ENCODE data around the gene SPRY2. TPM values are rescaled to one million over a fixed set of nuclear protein-coding genes. Genes with fewer than 3 reads are reported as not detected.

The SPRY2 gene
- total RNA-seq, 4 donors from 2014 or later: 23.0 to 39.5 (median 35.2) TPM

DNA sequence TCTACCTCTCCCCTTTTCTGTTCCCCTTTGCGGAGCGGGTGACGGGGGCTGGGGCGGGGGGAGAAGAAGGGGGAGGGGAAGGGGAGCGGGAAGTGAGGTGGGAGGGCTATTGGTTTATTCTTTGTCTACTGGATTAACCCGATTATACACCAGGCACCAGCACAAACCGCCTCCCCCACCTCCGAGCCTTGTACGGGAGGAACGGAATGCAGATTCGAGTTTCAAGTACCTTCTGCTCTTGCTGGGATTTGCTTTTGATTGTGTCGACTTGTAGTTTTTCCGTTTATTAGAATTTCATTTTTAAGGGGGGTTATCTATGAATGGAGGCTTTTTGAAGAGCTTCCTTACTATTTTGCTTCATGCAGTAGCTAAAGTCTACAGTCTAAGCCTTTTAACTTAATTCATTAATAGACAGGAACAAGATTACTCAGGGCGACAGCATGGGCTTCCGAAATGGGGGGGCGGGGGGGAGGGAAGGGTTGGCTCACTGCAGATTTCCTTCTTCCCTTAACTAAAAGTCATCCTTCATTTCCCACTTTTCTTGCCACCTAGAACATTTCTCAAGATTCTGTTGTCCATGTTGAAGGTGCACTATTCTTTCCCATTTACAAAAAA is 937 bp upstream of the SPRY2 start:
- DNase-seq (ENCODE audit: low spot score in 2 of 2): peak in 1 of 2 donors; percentile 68
- TF ChIP-seq POLR2A (IDR thresholded peaks at IDR 0.05) (no peak), EP300 (IDR thresholded peaks at IDR 0.05) (no peak), POLR2AphosphoS5 (IDR thresholded peaks at IDR 0.05) (no peak)
- TF ChIP-seq, protein P1, sequence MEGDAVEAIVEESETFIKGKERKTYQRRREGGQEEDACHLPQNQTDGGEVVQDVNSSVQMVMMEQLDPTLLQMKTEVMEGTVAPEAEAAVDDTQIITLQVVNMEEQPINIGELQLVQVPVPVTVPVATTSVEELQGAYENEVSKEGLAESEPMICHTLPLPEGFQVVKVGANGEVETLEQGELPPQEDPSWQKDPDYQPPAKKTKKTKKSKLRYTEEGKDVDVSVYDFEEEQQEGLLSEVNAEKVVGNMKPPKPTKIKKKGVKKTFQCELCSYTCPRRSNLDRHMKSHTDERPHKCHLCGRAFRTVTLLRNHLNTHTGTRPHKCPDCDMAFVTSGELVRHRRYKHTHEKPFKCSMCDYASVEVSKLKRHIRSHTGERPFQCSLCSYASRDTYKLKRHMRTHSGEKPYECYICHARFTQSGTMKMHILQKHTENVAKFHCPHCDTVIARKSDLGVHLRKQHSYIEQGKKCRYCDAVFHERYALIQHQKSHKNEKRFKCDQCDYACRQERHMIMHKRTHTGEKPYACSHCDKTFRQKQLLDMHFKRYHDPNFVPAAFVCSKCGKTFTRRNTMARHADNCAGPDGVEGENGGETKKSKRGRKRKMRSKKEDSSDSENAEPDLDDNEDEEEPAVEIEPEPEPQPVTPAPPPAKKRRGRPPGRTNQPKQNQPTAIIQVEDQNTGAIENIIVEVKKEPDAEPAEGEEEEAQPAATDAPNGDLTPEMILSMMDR (IDR thresholded peaks at IDR 0.05): no peak
- under 1% methylated on average over 16 of the region's 16 CpGs for WGBS
- H3K27ac ChIP-seq: peak overlapping the region; percentile 94
- peaks cover 17% of the 10 kb centered on the region for H3K4me1 ChIP-seq
- peak overlapping the region; percentile 92 for H3K4me3 ChIP-seq
- H3K27me3 ChIP-seq: no peaks in the 10 kb centered on the region
- no peaks in the 10 kb centered on the region for H3K9me3 ChIP-seq
- no peaks in the 10 kb centered on the region for H3K36me3 ChIP-seq

DNA sequence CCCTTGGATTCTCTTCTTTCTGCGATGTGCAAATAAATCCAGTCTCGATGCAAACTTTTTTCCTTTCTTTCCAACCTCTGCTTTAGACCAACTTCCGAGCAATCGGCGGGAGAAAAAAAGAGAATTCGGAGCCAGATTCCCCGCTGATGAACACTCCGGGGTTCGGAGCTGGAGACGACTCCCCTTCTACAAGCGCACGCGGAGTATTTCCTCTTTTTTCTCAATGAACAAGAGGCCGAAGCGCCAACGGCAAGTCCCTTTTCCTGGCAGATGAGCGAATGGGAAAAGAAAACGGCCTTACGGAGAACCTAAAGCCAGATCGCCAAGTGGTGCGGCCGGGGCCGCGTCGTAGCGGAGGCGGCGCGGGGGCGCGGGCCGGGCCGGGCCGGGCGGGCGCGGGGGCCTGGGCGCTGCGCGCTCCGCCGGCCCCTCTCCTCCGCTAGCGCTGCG is 250 bp downstream of the SPRY2 start:
- Histone ChIP-seq H3K36me3 (no peaks in the 10 kb centered on the region), H3K27ac (peak overlapping the region; percentile 94), H3K9me3 (no peaks in the 10 kb centered on the region), H3K4me3 (peak overlapping the region; percentile 92), H3K4me1 (peaks cover 28% of the 10 kb centered on the region), H3K27me3 (no peaks in the 10 kb centered on the region)
- WGBS: under 1% methylated on average over 21 of the region's 45 CpGs
- peak in 1 of 2 donors; percentile 65 for DNase-seq (ENCODE audit: low spot score in 2 of 2)
- TF ChIP-seq POLR2AphosphoS5 (IDR thresholded peaks at IDR 0.05) (no peak), POLR2A (IDR thresholded peaks at IDR 0.05) (no peak), EP300 (IDR thresholded peaks at IDR 0.05) (no peak)
- TF ChIP-seq, protein P1 (IDR thresholded peaks at IDR 0.05): no peak

DNA sequence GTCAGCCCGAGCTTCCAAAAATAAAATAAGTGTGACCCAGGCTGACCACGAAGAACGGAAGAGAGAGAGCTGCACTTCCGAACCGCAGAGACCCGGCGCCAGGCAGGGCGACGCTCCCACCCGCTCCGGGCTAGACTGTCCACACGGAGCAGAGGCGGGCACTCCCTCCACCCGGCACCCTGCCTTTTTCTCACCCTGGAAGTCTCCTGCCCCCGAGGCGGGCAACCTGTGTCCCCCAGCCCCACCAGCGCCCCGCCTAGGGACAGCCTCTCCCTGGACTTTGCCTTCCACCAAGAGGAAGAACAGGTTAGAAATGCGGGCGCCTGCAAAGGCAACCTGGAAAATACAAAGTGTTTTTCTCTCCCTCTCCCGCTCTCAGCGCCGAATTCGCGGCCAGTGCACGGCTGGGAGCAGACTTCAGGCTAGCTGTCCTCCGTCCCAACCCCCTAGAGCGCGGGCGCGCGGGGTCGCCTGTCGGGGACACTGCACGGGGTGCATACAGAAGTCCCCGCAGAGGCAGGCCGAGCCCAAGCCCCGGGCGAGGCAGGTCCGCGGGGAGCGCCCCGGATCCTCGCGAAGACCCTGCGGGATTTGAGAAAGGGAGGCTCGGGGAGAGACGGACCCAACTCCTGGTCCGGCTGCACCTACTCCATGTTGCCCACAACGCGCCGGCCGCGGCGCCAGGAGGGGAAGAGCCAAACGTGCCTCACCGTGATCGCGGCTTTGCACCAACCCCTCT is 845 bp downstream of the SPRY2 start:
- H3K27me3 ChIP-seq: no peaks in the 10 kb centered on the region
- peak overlapping the region; percentile 92 for H3K4me3 ChIP-seq
- under 1% methylated on average over 54 of the region's 59 CpGs for WGBS
- peak in 1 of 3 donors; percentile 29 for TF ChIP-seq POLR2AphosphoS5 (IDR thresholded peaks at IDR 0.05)
- no peak for TF ChIP-seq EP300 (IDR thresholded peaks at IDR 0.05)
- H3K4me1 ChIP-seq: peaks cover 34% of the 10 kb centered on the region
- no peaks in the 10 kb centered on the region for H3K36me3 ChIP-seq
- peak; percentile 74 to 82 for DNase-seq (ENCODE audit: low spot score in 2 of 2)
- peak overlapping the region; percentile 94 for H3K27ac ChIP-seq
- H3K9me3 ChIP-seq: no peaks in the 10 kb centered on the region

DNA sequence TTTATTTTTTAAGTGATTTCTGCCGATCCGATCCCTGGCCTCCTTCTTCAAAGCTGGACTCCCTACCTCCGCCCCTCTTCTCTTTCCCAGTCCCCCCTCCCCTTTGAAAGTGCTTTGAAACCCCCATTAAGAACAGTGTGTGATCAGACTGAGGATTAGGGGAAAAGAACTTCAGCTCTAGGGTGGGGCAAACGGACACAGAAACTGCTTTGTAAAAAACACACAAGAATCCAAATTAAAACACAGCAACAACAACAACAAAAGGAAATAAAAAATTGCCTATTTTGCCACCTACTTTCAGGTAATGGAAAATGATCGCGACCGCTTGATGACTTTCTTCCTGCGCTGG is 1.4 kb downstream of the SPRY2 start:
- Histone ChIP-seq H3K9me3 (no peaks in the 10 kb centered on the region), H3K4me3 (peak overlapping the region; percentile 92), H3K27me3 (no peaks in the 10 kb centered on the region), H3K4me1 (peaks cover 40% of the 10 kb centered on the region), H3K36me3 (no peaks in the 10 kb centered on the region), H3K27ac (peak overlapping the region; percentile 94)
- DNase-seq (ENCODE audit: low spot score in 2 of 2): no peak
- no peak for TF ChIP-seq POLR2A (IDR thresholded peaks at IDR 0.05)
- no peak for TF ChIP-seq EP300 (IDR thresholded peaks at IDR 0.05)
- TF ChIP-seq POLR2AphosphoS5 (IDR thresholded peaks at IDR 0.05): no peak
- TF ChIP-seq, protein P1 (IDR thresholded peaks at IDR 0.05): no peak
- WGBS: under 1% methylated on average over 8 of the region's 8 CpGs

DNA sequence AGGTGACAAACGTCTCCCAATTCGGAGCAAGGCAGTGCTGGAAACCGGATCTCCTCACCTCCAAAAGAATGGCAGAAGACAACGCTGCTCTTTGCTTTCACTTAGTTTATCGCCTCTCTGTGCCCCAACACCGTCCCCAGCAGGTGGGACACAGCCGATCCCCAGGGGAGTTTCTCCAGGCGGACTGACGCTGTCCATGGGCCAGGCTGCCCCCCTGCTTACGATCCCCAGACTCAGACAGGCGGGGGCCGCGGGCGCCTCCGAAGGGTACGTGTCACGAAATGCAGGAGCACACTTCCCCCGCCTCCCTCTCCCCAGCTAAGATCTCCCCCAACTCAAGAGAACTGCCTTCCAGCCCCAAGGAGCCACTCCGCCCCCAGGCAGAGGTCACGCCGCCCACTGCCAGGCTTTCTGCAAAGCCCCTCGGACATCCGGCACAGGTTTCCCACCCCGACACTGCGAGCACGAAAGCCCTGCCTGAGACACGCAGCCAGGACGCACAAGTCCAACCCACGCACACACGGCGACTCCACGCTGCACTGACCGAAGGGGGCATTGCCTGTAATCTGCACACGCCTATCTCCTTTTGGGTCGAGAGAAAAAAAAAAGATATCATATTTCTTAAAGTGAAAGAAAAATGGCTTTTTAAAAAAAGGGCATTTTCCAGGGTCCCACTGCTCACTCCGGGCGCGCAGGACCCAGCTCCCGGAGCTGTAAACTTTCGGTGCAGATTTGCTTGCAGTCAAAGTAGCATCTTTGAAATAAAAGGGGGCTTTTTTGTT is 2.0 kb downstream of the SPRY2 start:
- Histone ChIP-seq H3K9me3 (no peaks in the 10 kb centered on the region), H3K27ac (peak overlapping the region; percentile 94), H3K27me3 (no peaks in the 10 kb centered on the region), H3K4me1 (peaks cover 42% of the 10 kb centered on the region), H3K36me3 (no peaks in the 10 kb centered on the region), H3K4me3 (peak overlapping the region; percentile 92)
- TF ChIP-seq POLR2AphosphoS5 (IDR thresholded peaks at IDR 0.05) (peak in 2 of 3 donors; percentile 30 to 38), POLR2A (IDR thresholded peaks at IDR 0.05) (peak in 1 of 2 donors; percentile 38), EP300 (IDR thresholded peaks at IDR 0.05) (no peak)
- TF ChIP-seq, protein P1 (IDR thresholded peaks at IDR 0.05): no peak
- DNase-seq (ENCODE audit: low spot score in 2 of 2): peak; percentile 78 to 86
- WGBS: 1% methylated on average over 32 of the region's 40 CpGs

Data from suprapubic skin (tissue), 4 donors.